Adrenal gland (tissue), 12 donors: ENCODE measurements around the gene PRC1. TPM values are rescaled to one million over a fixed set of nuclear protein-coding genes. Genes with fewer than 3 reads are reported as not detected.

Experiments used
- DNase-seq, 7 donors: peaks; one replicate each; pipeline ENCODE4 v3.0.0-alpha.2; 2019 to 2020
- H3K27ac ChIP-seq, 5 donors: fragments of 200-600 bp; sonication (generic) in 4 of 5; 1 replicate in 3 of 5; 2 replicates in 2 of 5; pipeline versions ENCODE4 v1.5.1 to v1.8.0; 2016 to 2020; ENCODE audit warnings: mild to moderate bottlenecking in 1 of 5
- H3K27me3 ChIP-seq: fragments of 200-600 bp; 2 replicates; pipeline ENCODE4 v1.8.0; 2021
- H3K36me3 ChIP-seq, 2 donors: fragments of 200-600 bp; replicated peaks in 1 of 2; 1 replicate in 1 of 2; 2 replicates in 1 of 2; pipeline versions ENCODE4 v1.5.1 to v1.8.0; 2018 to 2022
- H3K4me1 ChIP-seq, 2 donors: fragments of 200-600 bp; replicated peaks in 1 of 2; 1 replicate in 1 of 2; 2 replicates in 1 of 2; pipeline versions ENCODE4 v1.5.1 to v1.8.0; 2018 to 2021
- H3K4me3 ChIP-seq, 4 donors: fragments of 200-600 bp; sonication (generic) in 3 of 4; one replicate each; pipeline ENCODE4 v1.5.1; 2016 to 2018
- H3K9me3 ChIP-seq, 3 donors: fragments of 200-600 bp; sonication (generic) in 1 of 3; replicated peaks in 1 of 3; 1 replicate in 2 of 3; 2 replicates in 1 of 3; pipeline versions ENCODE4 v1.5.1 to v1.8.0; 2016 to 2021
- POLR2A ChIP-seq, 2 donors: fragments of 450-650 bp; IDR thresholded peaks; one replicate each; pipeline ENCODE4 v1.6.1; 2017; ENCODE audit warnings: antibody characterized with exemption in 2 of 2, mild to moderate bottlenecking in 2 of 2, moderate library complexity in 1 of 2
- WGBS, 4 donors: extraction: QIAGEN DNeasy Blood & Tissue Kit in 2 of 4; methylation state at CpG; one replicate each; pipeline versions ENCODE4 v1.1.5 to v1.1.7; 2013 to 2017; 5-methylcytosine and 5-hydroxymethylcytosine counted together
- intact Hi-C, 2 donors: fragments of 100-400 bp; cut with DNase I; formaldehyde crosslinking; loops; one replicate each; pipeline versions ENCODE4 v1.14.1 to v1.15.0; 2022 to 2023
- polyA plus RNA-seq, 3 donors: library from polyadenylated mRNA; stranded (reverse); fragments of 200-250 nt in 2 of 3; fragments of 350-450 nt in 1 of 3; fragmentation: Illumina TruSeq in 1 of 3; extraction: RNeasy Lipid Tissue Mini Kit (QIAGEN cat#74804) in 1 of 3; gene quantifications; one replicate each; pipeline ENCODE4 v1.2.3, GENCODE V29; 2013 to 2014
- total RNA-seq, 9 donors: library from RNA; depleted of rRNA in 4 of 9; stranded (reverse); fragments of >200 nt in 4 of 9; fragments of 120-200 nt in 1 of 9; fragmentation: NEBNext Ultra II Directional in 1 of 9; extraction: Animal tissue kit (Norgen Biotek cat#: 25700) in 1 of 9; gene quantifications; one replicate each; pipeline versions ENCODE4 v1.1.0 to v1.2.4, GENCODE V29; 2013 to 2023
- TF ChIP-seq, protein P1 (sequence below), 6 experiments: fragments of 450-650 bp in 4 of 6; fragments of 200-600 bp in 2 of 6; sonication (generic) in 1 of 6; IDR thresholded peaks; 1 replicate in 5 of 6; 2 replicates in 1 of 6; pipeline versions ENCODE4 v1.5.1 to v1.8.0; 2016 to 2021; ENCODE audit warnings: antibody characterized with exemption in 6 of 6, mild to moderate bottlenecking in 2 of 6, moderate library complexity in 1 of 6
- donor health status: healthy with polysubstance abuse.
- donor health status: Bipolar disorder and iron deficiency.
- donor health status: DM: yes; HTN: yes; CAD: no.
- donor health status: DM: no; HTN: no; CAD: no.
- donor health status: DM: no; HTN: no; CAD: no.
- donor health status: DM: yes; HTN: yes; CAD: no.

The PRC1 gene
- total and polyA plus RNA-seq, 12 donors, result 4.7 to 63.8 (median 6.6) TPM

- H3K36me3 ChIP-seq, result peaks cover 0 to 22% of the 10 kb centered on the region in 2 donors
- peaks cover 19 to 21% of the 10 kb centered on the region in 2 donors for H3K4me1 ChIP-seq
- peak overlapping the region in 4 of 5 donors; percentile 4 to 83 (median 52) for H3K27ac ChIP-seq
- H3K27me3 ChIP-seq, result no peaks in the 10 kb centered on the region
- H3K4me3 ChIP-seq, result no peak overlapping the region
- 34 to 44% (median 42%) methylated on average over 3 to 5 of the region's 5 CpGs for WGBS, 4 donors
- intact Hi-C loops, result loop anchor here (5.0 to 10.0 kb wide), 3 partner anchors 37 to 77 kb away; no protein-coding TSS in a partner anchor
- no peaks in the 10 kb centered on the region for H3K9me3 ChIP-seq
- DNase-seq, result peak in 6 of 7 donors; percentile 80 to 90 (median 84)
- TF ChIP-seq POLR2A (IDR thresholded peaks at IDR 0.05), result peak in 1 of 2 donors; percentile 53
- TF ChIP-seq, protein P1, sequence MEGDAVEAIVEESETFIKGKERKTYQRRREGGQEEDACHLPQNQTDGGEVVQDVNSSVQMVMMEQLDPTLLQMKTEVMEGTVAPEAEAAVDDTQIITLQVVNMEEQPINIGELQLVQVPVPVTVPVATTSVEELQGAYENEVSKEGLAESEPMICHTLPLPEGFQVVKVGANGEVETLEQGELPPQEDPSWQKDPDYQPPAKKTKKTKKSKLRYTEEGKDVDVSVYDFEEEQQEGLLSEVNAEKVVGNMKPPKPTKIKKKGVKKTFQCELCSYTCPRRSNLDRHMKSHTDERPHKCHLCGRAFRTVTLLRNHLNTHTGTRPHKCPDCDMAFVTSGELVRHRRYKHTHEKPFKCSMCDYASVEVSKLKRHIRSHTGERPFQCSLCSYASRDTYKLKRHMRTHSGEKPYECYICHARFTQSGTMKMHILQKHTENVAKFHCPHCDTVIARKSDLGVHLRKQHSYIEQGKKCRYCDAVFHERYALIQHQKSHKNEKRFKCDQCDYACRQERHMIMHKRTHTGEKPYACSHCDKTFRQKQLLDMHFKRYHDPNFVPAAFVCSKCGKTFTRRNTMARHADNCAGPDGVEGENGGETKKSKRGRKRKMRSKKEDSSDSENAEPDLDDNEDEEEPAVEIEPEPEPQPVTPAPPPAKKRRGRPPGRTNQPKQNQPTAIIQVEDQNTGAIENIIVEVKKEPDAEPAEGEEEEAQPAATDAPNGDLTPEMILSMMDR (IDR thresholded peaks at IDR 0.05), result no peak
These were observed 34.4 kb downstream of the PRC1 start for GRCh38 chr15:90959894-90960293.

DNA sequence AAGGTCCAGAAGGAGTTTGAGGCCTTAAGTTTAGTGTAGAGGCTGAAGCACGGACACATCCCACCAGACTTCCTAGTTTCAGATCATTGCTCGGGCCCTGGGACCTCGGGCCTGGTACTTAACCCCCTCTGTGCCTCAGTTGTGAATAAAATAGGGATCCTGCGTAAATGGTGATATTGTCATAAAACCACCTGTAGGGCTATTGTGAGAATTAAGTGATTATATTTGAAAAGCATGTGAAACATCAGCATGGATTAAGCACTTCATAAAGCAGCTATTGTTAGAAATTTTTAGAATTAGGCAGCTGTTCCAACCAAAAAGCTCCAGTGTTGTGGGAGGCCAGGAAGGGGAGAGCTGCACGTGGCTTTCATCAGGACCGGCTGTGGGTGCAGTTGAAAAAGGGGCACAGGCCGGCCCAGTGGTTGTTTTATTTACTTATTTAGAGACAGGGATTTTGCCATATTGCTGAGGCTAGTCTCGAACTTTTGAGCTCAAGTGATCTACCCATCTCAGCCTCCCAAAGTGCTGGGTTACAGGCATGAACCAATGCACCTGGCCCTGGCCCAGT is 35.2 kb downstream of the PRC1 start:
- H3K9me3 ChIP-seq, result no peaks in the 10 kb centered on the region
- H3K27ac ChIP-seq, result peak overlapping the region in 3 of 5 donors; percentile 4 to 83 (median 65)
- peaks cover 0 to 22% of the 10 kb centered on the region in 2 donors for H3K36me3 ChIP-seq
- peaks cover 19 to 25% of the 10 kb centered on the region in 2 donors for H3K4me1 ChIP-seq
- no peak overlapping the region for H3K4me3 ChIP-seq
- H3K27me3 ChIP-seq, result no peaks in the 10 kb centered on the region
- DNase-seq, result no peak
- TF ChIP-seq, protein P1 (IDR thresholded peaks at IDR 0.05), result no peak
- TF ChIP-seq POLR2A (IDR thresholded peaks at IDR 0.05), result no peak
- WGBS, 4 donors, result 64 to 71% (median 68%) methylated on average over 8 of the region's 8 CpGs
- intact Hi-C loops, result loop anchor here (5.0 to 10.0 kb wide), 3 partner anchors 38 to 78 kb away; no protein-coding TSS in a partner anchor

DNA sequence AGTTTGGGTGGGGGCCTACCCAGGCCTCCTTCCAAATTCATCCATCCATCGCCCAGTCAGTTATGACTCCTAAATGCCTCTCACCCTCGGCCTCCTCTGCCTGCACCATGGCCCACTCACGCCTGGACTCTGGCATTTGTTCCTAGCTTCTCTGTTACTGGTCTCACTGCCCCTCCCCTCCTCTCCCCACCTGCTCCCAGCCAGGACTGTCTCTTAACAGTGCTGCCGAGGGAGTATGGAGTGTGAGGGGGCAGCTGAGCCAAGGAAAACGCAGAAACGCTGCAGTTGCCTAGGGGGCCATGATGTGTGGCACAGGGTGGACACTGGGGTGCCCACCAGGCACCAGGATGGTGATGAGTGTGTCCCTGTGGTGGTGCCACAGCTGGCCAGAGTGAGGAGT is 36.5 kb downstream of the PRC1 start:
- H3K4me1 ChIP-seq, result peaks cover 19 to 25% of the 10 kb centered on the region in 2 donors
- peaks cover 0 to 29% of the 10 kb centered on the region in 2 donors for H3K36me3 ChIP-seq
- WGBS, 4 donors, result 75 to 85% (median 80%) methylated on average over 6 of the region's 6 CpGs
- TF ChIP-seq, protein P1 (IDR thresholded peaks at IDR 0.05), result no peak
- TF ChIP-seq POLR2A (IDR thresholded peaks at IDR 0.05), result no peak
- intact Hi-C loops, result loop anchor here (5.0 to 10.0 kb wide), 3 partner anchors 40 to 80 kb away; no protein-coding TSS in a partner anchor
- no peaks in the 10 kb centered on the region for H3K27me3 ChIP-seq
- H3K27ac ChIP-seq, result peak overlapping the region in 1 of 5 donors; percentile 5
- peak overlapping the region in 1 of 4 donors; percentile 74 for H3K4me3 ChIP-seq
- no peaks in the 10 kb centered on the region for H3K9me3 ChIP-seq
- no peak for DNase-seq

GRCh38 chr15:90957031-90957790 is 37.1 kb downstream of the PRC1 start:
- H3K27ac ChIP-seq, result peak overlapping the region in 4 of 5 donors; percentile 34 to 72 (median 66)
- H3K4me1 ChIP-seq, result peaks cover 19 to 25% of the 10 kb centered on the region in 2 donors
- TF ChIP-seq POLR2A (IDR thresholded peaks at IDR 0.05), result no peak
- TF ChIP-seq, protein P1 (IDR thresholded peaks at IDR 0.05), result no peak
- peaks cover 0 to 33% of the 10 kb centered on the region in 2 donors for H3K36me3 ChIP-seq
- intact Hi-C loops, result loop anchor here (5.0 to 10.0 kb wide), 3 partner anchors 40 to 80 kb away; no protein-coding TSS in a partner anchor
- WGBS, 4 donors, result 14 to 54% (median 23%) methylated on average over 17 to 63 of the region's 63 CpGs
- peak overlapping the region in 3 of 4 donors; percentile 41 to 74 (median 67) for H3K4me3 ChIP-seq
- no peaks in the 10 kb centered on the region for H3K9me3 ChIP-seq
- DNase-seq, result peak in 5 of 7 donors; percentile 24 to 39 (median 35)
- H3K27me3 ChIP-seq, result no peaks in the 10 kb centered on the region
